Effector memory CD4-positive, alpha-beta T cell (primary cell): ENCODE results near the gene PRAMEF4.
"Not testable (repeated sequence)": the region's sequence is repeated elsewhere in the genome, so short reads cannot be mapped to it uniquely, and the experiment has no call there.

Source experiments
- DNase-seq, 3 donors: peaks; one replicate each; pipeline ENCODE4 v3.0.0-alpha.2; 2020
- H3K27ac ChIP-seq: 2 replicates; pipeline ENCODE4 v1.7.0; 2013; ENCODE audit warnings: mild to moderate bottlenecking, low read length, moderate library complexity; ENCODE audit not compliant: insufficient read depth, poor library complexity, severe bottlenecking
- H3K27me3 ChIP-seq: replicated peaks from 2 replicates; pipeline ENCODE4 v1.7.0; 2013; ENCODE audit warnings: mild to moderate bottlenecking, low read length; ENCODE audit not compliant: insufficient read depth, control insufficient read depth, poor library complexity, severe bottlenecking
- H3K36me3 ChIP-seq: 2 replicates; pipeline ENCODE4 v1.7.0; 2013; ENCODE audit warnings: mild to moderate bottlenecking, low read length, moderate library complexity; ENCODE audit not compliant: control insufficient read depth, insufficient read depth
- H3K4me1 ChIP-seq: 2 replicates; pipeline ENCODE4 v1.7.0; 2013; ENCODE audit warnings: low read length, mild to moderate bottlenecking; ENCODE audit not compliant: control insufficient read depth, insufficient read depth, poor library complexity, severe bottlenecking
- H3K4me3 ChIP-seq: 2 replicates; pipeline ENCODE4 v1.7.0; 2013; ENCODE audit warnings: low read length, low read depth, mild to moderate bottlenecking; ENCODE audit not compliant: insufficient read depth, poor library complexity, severe bottlenecking
- H3K9me3 ChIP-seq: 2 replicates; pipeline ENCODE4 v1.7.0; 2013; ENCODE audit warnings: mild to moderate bottlenecking, low read length, moderate library complexity; ENCODE audit not compliant: control insufficient read depth

The PRAMEF4 gene

GRCh38 chr1:12851779-12852178, 34.2 kb downstream of the PRAMEF4 start:
- DNase-seq = no peak
- Histone ChIP-seq H3K36me3 (no peaks in the 10 kb centered on the region), H3K4me1 (no peaks in the 10 kb centered on the region), H3K27me3 (no peaks in the 10 kb centered on the region), H3K27ac (no peak overlapping the region), H3K9me3 (no peaks in the 10 kb centered on the region), H3K4me3 (no peak overlapping the region)

- DNase-seq, H3K27me3 ChIP-seq, H3K4me1 ChIP-seq, H3K9me3 ChIP-seq, H3K27ac ChIP-seq, H3K36me3 ChIP-seq, H3K4me3 ChIP-seq: not testable (repeated sequence)
Measured at GRCh38 chr1:12848620-12849019, 37.4 kb downstream of the PRAMEF4 start, which contains the start of gene HNRNPCL1. Gene HNRNPCL1 (minus strand): TSS chr1:12848720. CDS start chr1:12848289, 431 bp downstream.

GRCh38 chr1:12833251-12833650, 52.8 kb downstream of the PRAMEF4 start:
- not testable (repeated sequence) for H3K36me3 ChIP-seq, DNase-seq, H3K9me3 ChIP-seq, H3K27me3 ChIP-seq, H3K4me1 ChIP-seq, H3K27ac ChIP-seq, H3K4me3 ChIP-seq

- not testable (repeated sequence) for DNase-seq, H3K36me3 ChIP-seq, H3K9me3 ChIP-seq, H3K4me1 ChIP-seq, H3K27me3 ChIP-seq, H3K27ac ChIP-seq, H3K4me3 ChIP-seq
Measured at GRCh38 chr1:12831310-12831709, 54.7 kb downstream of the PRAMEF4 start, which contains the start of gene PRAMEF11. Gene PRAMEF11 (minus strand): TSS chr1:12831410. CDS start chr1:12828789, 2,621 bp downstream.
